GM12891 (cell line): ENCODE data around the gene SRGAP2.
"Not testable (repeated sequence)": the region's sequence is repeated elsewhere in the genome, so short reads cannot be mapped to it uniquely, and the experiment has no call there.

Experiments used
- PAX5 ChIP-seq: IDR thresholded peaks from 2 replicates; pipeline ENCODE4 v1.6.1; 2011; ENCODE audit warnings: low read length, moderate library complexity, mild to moderate bottlenecking; ENCODE audit not compliant: insufficient read depth, severe bottlenecking
- POLR2A ChIP-seq: IDR thresholded peaks from 2 replicates; pipeline ENCODE4 v1.6.1; 2011; ENCODE audit warnings: low read depth, low read length, control low read depth
- POLR2AphosphoS5 ChIP-seq: IDR thresholded peaks from 2 replicates; pipeline ENCODE4 v1.6.1; 2011; ENCODE audit warnings: low read depth, low read length, control low read depth

- not testable (repeated sequence) for TF ChIP-seq PAX5, POLR2AphosphoS5, POLR2A
These were observed 25.9 kb downstream of the SRGAP2 start for GRCh38 chr1:206229286-206229685.
